IMR-90 (cell line): Measurements from ENCODE around the gene ZNF468.

ENCODE experiments used
- BHLHE40 ChIP-seq: fragments of 150-350 bp; IDR thresholded peaks from 2 replicates; pipeline ENCODE4 v1.6.1; 2016; ENCODE audit warnings: mild to moderate bottlenecking, low read depth, low read length
- CEBPB ChIP-seq: IDR thresholded peaks from 2 replicates; pipeline ENCODE4 v1.6.1; 2012; ENCODE audit warnings: low read depth, low read length, improper control_type of control experiment
- CHD1 ChIP-seq: IDR thresholded peaks from 2 replicates; pipeline ENCODE4 v1.6.1; 2012; ENCODE audit warnings: low read depth, low read length, improper control_type of control experiment
- FOS ChIP-seq: fragments of 150-350 bp; IDR thresholded peaks from 2 replicates; pipeline ENCODE4 v1.6.1; 2016; ENCODE audit warnings: low read depth, low read length
- MAZ ChIP-seq: IDR thresholded peaks from 2 replicates; pipeline ENCODE4 v1.6.1; 2012; ENCODE audit warnings: low read depth, mild to moderate bottlenecking, low read length, improper control_type of control experiment, moderate library complexity, borderline replicate concordance
- MXI1 ChIP-seq: IDR thresholded peaks from 2 replicates; pipeline ENCODE4 v1.6.1; 2012; ENCODE audit warnings: low read depth, mild to moderate bottlenecking, low read length, moderate library complexity, borderline replicate concordance
- POLR2A ChIP-seq: IDR thresholded peaks from 2 replicates; pipeline ENCODE4 v1.6.1; 2012; ENCODE audit warnings: mild to moderate bottlenecking, low read depth, low read length
- RAD21 ChIP-seq: IDR thresholded peaks from 2 replicates; pipeline ENCODE4 v1.6.1; 2012; ENCODE audit warnings: low read length, improper control_type of control experiment
- RCOR1 ChIP-seq: IDR thresholded peaks from 2 replicates; pipeline ENCODE4 v1.6.1; 2012; ENCODE audit warnings: mild to moderate bottlenecking, low read length, improper control_type of control experiment; ENCODE audit not compliant: insufficient replicate concordance
- RFX5 ChIP-seq: IDR thresholded peaks from 2 replicates; pipeline ENCODE4 v1.8.0; 2012; ENCODE audit warnings: low read depth, mild to moderate bottlenecking, low read length, moderate library complexity
- SMC3 ChIP-seq: fragments of 150-350 bp; IDR thresholded peaks from 2 replicates; pipeline ENCODE4 v1.6.1; 2016; ENCODE audit warnings: low read depth, mild to moderate bottlenecking, antibody characterized with exemption, low read length, moderate library complexity
- TF ChIP-seq, protein P1 (sequence below): fragments of 150-350 bp; IDR thresholded peaks from 2 replicates; pipeline ENCODE4 v1.6.1; 2016; ENCODE audit warnings: low read depth, mild to moderate bottlenecking, low read length, moderate library complexity, borderline replicate concordance
- TF ChIP-seq, protein P2 (sequence below): conservative IDR thresholded peaks from 2 replicates; pipeline ENCODE4 v1.5.1; 2012; ENCODE audit warnings: mild to moderate bottlenecking, low read depth, low read length, improper control_type of control experiment
- TF ChIP-seq, protein P3 (sequence below): fragments of 150-350 bp; IDR thresholded peaks from 2 replicates; pipeline ENCODE4 v1.6.1; 2017; ENCODE audit warnings: mild to moderate bottlenecking, antibody characterized with exemption, low read length, low read depth

DNA sequence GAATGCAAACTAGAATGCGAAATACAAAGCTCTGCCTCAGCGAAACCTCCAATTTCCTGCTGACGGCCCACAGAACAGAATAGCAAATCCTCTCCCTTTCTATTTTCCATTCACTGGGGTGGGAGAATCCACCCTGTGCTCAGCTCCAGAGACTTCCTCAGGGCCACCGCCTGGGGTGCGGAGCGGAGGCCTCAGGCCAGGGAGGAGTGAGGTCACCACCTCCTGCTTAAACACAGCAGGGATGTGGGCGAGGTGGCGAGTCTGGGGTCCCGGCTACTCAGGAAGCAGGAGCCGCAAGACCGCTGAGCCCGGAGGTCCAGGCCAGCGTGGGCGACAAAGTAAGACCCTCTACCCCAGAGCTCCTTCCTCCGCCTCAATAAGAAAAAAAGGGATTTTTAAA lies 40.7 kb upstream of the ZNF468 start:
- no peak for TF ChIP-seq POLR2A
- TF ChIP-seq RFX5, result no peak
- TF ChIP-seq, protein P1, sequence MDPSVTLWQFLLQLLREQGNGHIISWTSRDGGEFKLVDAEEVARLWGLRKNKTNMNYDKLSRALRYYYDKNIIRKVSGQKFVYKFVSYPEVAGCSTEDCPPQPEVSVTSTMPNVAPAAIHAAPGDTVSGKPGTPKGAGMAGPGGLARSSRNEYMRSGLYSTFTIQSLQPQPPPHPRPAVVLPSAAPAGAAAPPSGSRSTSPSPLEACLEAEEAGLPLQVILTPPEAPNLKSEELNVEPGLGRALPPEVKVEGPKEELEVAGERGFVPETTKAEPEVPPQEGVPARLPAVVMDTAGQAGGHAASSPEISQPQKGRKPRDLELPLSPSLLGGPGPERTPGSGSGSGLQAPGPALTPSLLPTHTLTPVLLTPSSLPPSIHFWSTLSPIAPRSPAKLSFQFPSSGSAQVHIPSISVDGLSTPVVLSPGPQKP, result no peak
- no peak for TF ChIP-seq RCOR1
- TF ChIP-seq, protein P2, sequence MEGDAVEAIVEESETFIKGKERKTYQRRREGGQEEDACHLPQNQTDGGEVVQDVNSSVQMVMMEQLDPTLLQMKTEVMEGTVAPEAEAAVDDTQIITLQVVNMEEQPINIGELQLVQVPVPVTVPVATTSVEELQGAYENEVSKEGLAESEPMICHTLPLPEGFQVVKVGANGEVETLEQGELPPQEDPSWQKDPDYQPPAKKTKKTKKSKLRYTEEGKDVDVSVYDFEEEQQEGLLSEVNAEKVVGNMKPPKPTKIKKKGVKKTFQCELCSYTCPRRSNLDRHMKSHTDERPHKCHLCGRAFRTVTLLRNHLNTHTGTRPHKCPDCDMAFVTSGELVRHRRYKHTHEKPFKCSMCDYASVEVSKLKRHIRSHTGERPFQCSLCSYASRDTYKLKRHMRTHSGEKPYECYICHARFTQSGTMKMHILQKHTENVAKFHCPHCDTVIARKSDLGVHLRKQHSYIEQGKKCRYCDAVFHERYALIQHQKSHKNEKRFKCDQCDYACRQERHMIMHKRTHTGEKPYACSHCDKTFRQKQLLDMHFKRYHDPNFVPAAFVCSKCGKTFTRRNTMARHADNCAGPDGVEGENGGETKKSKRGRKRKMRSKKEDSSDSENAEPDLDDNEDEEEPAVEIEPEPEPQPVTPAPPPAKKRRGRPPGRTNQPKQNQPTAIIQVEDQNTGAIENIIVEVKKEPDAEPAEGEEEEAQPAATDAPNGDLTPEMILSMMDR, result no peak
- TF ChIP-seq CEBPB, result no peak
- TF ChIP-seq FOS, result no peak
- no peak for TF ChIP-seq BHLHE40
- TF ChIP-seq RAD21, result no peak
- no peak for TF ChIP-seq MAZ
- no peak for TF ChIP-seq CHD1
- TF ChIP-seq, protein P3, sequence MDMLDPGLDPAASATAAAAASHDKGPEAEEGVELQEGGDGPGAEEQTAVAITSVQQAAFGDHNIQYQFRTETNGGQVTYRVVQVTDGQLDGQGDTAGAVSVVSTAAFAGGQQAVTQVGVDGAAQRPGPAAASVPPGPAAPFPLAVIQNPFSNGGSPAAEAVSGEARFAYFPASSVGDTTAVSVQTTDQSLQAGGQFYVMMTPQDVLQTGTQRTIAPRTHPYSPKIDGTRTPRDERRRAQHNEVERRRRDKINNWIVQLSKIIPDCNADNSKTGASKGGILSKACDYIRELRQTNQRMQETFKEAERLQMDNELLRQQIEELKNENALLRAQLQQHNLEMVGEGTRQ, result no peak
- no peak for TF ChIP-seq SMC3
- TF ChIP-seq MXI1, result no peak
